Measurements from ENCODE around the gene TP53TG3D.
"Not testable (repeated sequence)": the region's sequence is repeated elsewhere in the genome, so short reads cannot be mapped to it uniquely, and the experiment has no call there.

Gene TP53TG3D, protein sequence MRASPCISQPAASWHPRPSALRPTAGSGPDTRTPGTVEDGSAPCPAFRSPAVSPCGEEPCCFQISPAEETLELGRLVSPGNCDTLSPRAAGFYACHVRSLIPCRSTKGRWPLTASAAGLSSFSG

DNA sequence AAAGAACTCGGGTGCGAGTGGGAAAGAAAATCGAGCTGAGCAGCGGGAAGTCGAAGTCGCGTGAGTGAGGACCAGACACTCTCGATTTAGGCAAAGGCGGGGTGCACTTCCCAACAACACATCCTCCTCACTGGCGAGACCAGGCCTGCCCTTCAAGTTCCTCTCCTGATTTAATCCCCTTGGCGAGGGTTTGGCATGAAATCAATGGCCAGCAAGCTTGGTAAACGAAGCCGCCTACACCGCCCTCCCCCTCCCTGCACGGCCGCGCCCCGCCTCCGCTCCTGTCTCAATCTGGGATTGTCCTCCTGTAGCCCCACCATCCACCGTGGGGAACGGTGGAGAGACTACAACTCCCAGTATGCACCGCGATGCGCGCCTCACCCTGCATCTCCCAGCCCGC is at the start of gene TP53TG3D:
Gene TP53TG3D, plus strand, starts transcription at position 301 of the 400 bp plus-strand sequence. Its CDS starts 68 bp downstream, at position 369.
- not testable (repeated sequence) for DNase-seq

DNA sequence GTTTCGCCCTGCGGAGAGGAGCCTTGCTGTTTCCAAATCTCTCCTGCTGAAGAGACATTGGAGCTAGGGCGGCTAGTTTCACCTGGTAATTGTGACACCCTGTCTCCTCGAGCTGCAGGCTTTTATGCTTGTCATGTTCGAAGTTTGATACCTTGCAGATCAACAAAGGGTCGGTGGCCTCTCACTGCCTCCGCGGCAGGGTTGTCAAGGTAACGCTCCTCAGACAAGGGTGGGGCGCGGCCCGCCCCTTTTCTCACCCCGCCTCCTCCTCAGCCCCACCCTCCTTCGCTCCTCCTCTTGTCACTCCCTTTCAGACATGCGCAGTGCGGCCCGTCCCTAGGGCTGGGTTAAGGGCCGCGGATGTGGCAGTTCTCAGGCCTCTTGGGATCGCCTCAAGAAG is 421 bp downstream of the TP53TG3D start:
- not testable (repeated sequence) for DNase-seq

DNA sequence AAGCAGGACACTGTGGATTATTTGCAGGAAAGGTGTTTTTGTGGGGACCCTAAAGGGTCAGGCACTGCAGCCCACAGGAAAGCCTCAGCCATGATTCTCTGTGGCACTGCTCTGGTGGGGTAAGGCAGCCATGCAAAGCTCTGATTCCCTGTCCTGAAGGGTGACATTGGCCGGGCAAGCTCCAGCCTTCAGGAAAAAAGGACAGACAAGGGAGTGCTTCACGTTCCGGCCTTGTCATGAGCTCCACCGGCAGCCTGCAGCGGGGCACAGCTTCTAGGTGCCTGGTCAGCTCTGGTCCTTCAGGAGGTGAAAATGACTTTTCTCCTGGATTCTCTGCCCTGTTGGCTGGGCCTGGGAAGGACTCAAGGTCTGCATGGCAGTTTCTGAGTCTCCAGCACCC is 8.4 kb downstream of the TP53TG3D start:
- not testable (repeated sequence) for DNase-seq

DNA sequence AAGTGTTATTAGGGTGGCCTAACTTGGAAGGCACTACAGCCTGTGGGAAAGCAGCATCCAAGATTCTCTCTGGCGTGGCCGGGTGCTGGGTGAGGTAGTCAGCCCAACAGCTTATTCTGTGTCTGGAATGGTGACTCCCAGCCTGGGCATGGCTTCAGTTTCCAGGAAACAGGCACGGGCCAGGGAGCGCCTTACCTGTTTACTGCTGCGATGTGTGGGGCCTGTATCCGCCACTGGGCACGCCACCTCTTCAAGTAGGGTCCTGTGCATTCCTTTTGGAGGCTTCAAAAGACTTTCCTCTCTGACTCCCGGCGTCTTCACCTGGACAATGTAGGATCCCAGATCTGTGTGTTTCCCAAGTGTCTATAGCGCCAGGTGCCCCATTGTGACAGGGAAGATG is 10.5 kb downstream of the TP53TG3D start:
- not testable (repeated sequence) for DNase-seq

DNA sequence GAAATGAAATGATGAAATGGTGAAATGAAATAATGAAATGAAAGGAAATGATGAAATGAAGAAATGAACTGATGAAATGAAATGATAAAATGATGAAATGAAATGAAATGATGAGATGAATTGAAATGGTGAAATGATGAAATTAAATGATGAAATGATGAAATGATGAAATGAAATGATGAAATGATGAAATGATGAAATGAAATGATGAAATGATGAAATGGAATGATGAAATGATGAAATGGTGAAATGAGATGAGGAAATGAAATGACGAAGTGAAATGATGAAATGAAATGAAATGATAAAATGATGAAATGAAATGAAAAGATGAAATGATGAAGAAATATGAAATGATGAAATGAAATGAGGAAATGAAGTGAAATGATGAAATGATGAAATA is 28.8 kb downstream of the TP53TG3D start:
- DNase-seq: not testable (repeated sequence)

DNA sequence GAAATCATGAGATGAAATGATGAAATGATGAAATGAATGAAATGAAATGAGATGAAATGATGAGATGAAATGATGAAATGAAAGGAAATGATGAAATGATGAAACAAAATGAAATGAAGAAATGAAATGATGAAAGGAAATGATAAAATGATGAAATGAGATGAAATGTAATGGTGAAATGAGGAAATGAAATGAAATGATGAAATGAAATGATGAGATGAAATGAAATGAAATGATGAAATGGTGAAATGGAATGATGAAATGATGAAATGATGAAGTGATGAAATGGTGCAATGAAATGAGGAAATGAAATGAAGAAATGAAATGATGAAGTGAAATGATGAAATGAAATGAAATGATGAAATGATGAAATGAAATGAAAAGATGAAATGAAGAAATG is 29.9 kb downstream of the TP53TG3D start:
- DNase-seq: not testable (repeated sequence)

DNA sequence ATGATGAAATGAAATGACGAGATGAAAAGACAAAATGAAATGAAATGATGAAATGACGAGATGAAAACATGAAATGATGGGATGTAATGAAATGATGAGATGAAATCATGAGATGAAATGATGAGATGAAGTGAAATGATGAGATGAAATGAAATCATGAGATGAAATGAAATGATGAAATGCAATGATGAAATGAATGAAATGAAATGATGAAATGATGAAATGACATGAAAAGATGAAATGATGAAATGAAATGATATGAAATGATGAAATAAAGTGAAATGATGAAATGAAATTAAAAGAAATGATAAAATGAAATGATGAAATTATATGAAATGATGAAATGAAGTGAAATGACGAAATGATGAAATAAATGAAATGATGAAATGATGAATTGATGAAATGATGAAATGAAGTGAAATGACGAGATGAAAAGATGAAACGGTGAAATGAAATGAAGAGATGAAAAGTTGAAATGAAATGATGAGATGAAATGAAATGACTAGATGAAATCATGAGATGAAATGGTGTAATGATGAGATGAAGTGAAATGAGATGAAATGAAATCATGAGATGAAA is 30.9 kb downstream of the TP53TG3D start:
- DNase-seq: not testable (repeated sequence)

DNA sequence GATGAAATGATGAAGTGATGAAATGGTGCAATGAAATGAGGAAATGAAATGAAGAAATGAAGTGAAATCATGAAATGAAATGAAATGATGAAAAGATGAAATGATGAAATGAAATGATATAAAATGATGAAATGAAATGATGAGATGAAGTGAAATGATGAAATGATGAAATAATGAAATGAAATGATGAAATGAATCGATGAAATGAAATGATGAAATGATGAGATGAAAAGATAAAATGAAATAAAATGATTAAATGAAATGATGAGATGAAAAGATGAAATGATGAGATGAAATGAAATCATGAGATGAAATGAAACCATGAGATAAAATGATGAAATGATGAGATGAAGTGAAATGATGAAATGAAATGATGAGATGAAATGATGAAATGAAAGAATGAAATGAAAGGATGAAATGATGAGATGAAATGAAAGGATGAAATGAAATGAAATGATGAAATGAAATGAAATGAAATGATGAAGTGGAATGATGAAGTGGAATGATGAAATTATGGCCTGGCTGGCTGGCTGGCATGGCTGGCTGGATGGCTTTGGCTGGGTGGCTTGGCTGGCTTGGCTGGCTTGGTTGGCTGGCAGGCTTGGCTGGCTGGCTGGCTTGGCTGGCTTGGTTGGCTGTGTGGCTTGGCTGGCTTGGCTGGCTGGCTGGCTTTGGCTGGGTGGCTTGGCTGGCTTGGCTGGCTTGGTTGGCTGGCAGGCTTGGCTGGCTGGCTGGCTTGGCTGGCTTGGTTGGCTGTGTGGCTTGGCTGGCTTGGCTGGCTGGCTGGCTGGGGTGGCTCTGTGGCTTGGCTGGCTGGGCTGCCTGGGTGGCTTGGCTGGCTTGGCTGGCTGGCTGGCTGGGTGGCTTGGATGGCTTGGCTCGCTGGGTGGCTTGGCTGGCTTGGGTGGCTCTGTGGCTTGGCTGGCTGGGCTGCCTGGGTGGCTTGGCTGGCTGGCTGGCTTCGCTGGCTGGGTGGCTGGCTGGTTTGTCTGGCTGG is 32.0 kb downstream of the TP53TG3D start:
- DNase-seq: not testable (repeated sequence)

DNA sequence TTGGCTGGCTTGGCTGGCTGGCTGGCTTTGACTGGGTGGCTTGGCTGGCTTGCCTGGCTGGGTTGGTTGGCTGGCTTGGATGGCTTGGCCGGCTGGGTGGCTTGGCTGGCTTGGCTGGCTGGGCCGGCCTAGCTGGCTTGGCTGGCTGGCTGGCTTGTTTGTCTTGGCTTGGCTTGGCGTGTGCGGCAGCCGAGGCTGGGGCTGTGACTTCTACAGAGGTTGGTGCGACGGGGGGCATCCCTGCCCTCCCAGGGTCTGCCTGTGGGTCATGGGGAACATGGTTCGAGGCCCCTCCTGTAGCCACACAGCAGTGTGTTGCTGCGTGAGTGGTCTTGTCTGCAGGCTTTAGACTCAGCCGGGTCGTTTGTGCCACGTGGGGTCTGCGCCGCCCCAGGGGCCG is 33.1 kb downstream of the TP53TG3D start:
- DNase-seq: not testable (repeated sequence)

DNA sequence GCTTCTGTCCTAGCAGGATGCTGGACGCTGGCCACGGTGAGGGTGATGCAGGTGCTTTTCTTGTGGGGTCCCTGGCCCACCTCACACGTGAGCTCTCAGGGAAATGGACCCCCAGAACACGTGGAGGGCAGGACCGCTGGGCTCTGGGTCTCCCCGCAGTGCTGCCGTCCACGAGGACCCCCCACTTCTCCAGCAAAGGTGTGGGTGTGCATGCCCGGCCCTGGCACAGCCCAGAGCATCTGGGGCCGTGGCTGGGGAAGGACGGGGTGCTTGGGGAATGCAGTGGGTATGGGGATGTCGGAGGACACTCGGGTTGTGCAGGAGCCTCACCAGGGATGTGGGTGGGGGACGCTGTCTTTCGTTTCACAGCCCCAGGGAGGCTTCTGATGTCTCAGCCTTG is 34.7 kb downstream of the TP53TG3D start:
- not testable (repeated sequence) for DNase-seq

DNA sequence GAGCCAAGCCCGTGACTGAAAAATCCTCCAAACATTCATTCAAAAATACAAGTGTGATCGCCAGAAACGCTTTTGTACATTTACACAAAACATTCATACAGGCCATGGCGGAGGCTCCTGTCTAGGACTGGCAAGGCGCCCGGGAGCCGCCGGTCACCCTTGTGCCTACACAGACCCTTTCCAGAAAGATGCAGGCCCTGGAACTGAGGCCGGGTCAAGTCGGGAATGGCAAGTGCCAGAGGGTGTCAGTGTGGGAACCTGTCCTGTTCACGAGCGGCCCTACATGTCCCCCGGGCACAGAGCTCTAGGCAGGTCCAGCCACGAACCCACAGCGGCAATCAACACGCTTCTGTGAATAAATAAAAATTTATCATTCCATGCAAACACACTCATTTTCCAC is 36.1 kb downstream of the TP53TG3D start:
- DNase-seq: not testable (repeated sequence)

DNA sequence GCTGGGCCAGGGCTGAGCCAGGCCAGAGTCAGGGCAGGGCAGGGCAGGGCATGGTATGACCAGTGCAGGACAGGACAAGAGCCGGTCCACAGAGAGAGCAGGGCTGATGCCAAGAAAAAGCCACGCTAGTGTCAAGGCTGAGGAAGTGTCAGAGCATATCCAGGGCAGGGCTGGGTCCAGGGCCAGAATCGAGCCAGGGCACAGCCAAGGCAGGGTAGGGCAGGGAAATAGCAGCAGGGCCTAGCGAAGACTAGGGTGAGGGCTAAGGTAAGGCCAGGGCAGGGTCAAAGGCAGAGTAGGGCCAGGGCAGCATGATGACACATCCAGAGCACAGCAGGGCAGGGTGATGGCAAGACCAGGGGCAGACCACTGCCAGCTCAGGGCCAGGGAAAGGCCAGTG is 49.7 kb downstream of the TP53TG3D start:
- DNase-seq: not testable (repeated sequence)
